H1 (cell line): ENCODE measurements around the gene WDR90. TPM values are rescaled to one million over a fixed set of nuclear protein-coding genes. Genes with fewer than 3 reads are reported as not detected.

Experiments used
- BCL11A ChIP-seq, 2 experiments: IDR thresholded peaks; one replicate each; pipeline ENCODE4 v1.6.1; 2011; ENCODE audit warnings: low read depth in 2 of 2, low read length in 2 of 2, mild to moderate bottlenecking in 2 of 2
- EGR1 ChIP-seq: IDR thresholded peaks from 2 replicates; pipeline ENCODE4 v1.6.1; 2011; ENCODE audit warnings: low read depth, low read length, borderline replicate concordance
- HDAC2 ChIP-seq, 2 experiments: fragments of 300-600 bp in 1 of 2; sonication (generic) in 1 of 2; IDR thresholded peaks; 2 replicates each; pipeline ENCODE4 v1.6.1; 2011 to 2012; ENCODE audit warnings: low read depth in 2 of 2, low read length in 2 of 2, mild to moderate bottlenecking in 2 of 2, moderate library complexity in 2 of 2, borderline replicate concordance in 1 of 2, inconsistent platforms in 1 of 2
- MAX ChIP-seq: IDR thresholded peaks from 2 replicates; pipeline ENCODE4 v1.6.1; 2012; ENCODE audit warnings: inconsistent platforms
- NANOG ChIP-seq: IDR thresholded peaks from 2 replicates; pipeline ENCODE4 v1.6.1; 2011; ENCODE audit warnings: low read length, low read depth, mild to moderate bottlenecking, inconsistent platforms; ENCODE audit not compliant: insufficient read depth, poor library complexity, severe bottlenecking
- NRF1 ChIP-seq: IDR thresholded peaks from 2 replicates; pipeline ENCODE4 v1.6.1; 2011; ENCODE audit warnings: mild to moderate bottlenecking, low read depth, low read length, improper control_type of control experiment
- RAD21 ChIP-seq, 2 experiments: IDR thresholded peaks in 1 of 2; conservative IDR thresholded peaks in 1 of 2; 2 replicates each; pipeline ENCODE4 v1.6.1; 2011; ENCODE audit warnings: low read depth in 2 of 2, low read length in 2 of 2, improper control_type of control experiment in 1 of 2, inconsistent platforms in 1 of 2, mild to moderate bottlenecking in 1 of 2, moderate library complexity in 1 of 2
- RBBP5 ChIP-seq: IDR thresholded peaks from 2 replicates; pipeline ENCODE4 v1.7.1; 2012; ENCODE audit warnings: low read depth, mild to moderate bottlenecking, inconsistent platforms, low read length, moderate library complexity, borderline replicate concordance
- polyA plus RNA-seq, 7 experiments: library from polyadenylated mRNA; depleted of rRNA in 3 of 7; stranded (reverse) in 5 of 7; unstranded in 2 of 7; fragments of >200 nt in 5 of 7; fragments of 200-250 nt in 2 of 7; gene quantifications; 1 replicate in 5 of 7; 2 replicates in 1 of 7; 4 replicates in 1 of 7; pipeline versions ENCODE4 v1.2.1 to v1.2.3, GENCODE V29; 2011 to 2013; ENCODE audit warnings: missing spikeins in 2 of 7, mixed read lengths in 2 of 7
- total RNA-seq: library from RNA; stranded (reverse); fragmentation: NEBNext Ultra II Directional; extraction: Animal tissue kit (Norgen Biotek cat#: 25700); gene quantifications from 2 replicates; pipeline ENCODE4 v1.2.1, GENCODE V29; 2021

Gene WDR90
- total and polyA plus RNA-seq, 2 of the 8 experiments (the other 6 are each of a cell fraction or from before 2014, with no cell fraction given): 24.0 to 47.2 TPM

- TF ChIP-seq HDAC2 (IDR thresholded peaks at IDR 0.05; ENCODE audit: borderline replicate concordance in 1 of 2, low read depth in 2 of 2, low read length in 2 of 2): no peak
- no peak for TF ChIP-seq RBBP5
- TF ChIP-seq BCL11A (IDR thresholded peaks at IDR 0.05; ENCODE audit: low read depth in 2 of 2, low read length in 2 of 2): no peak
- TF ChIP-seq RAD21 (IDR thresholded peaks at IDR 0.05 in 1 of 2, conservative IDR thresholded peaks at IDR 0.05 in 1 of 2; ENCODE audit: low read depth in 2 of 2, low read length in 2 of 2): no peak
- no peak for TF ChIP-seq MAX
- TF ChIP-seq EGR1: no peak
- no peak for TF ChIP-seq NANOG
- TF ChIP-seq NRF1: no peak
These were observed 18.8 kb upstream of the WDR90 start (continued) for GRCh38 chr16:630249-630814.
